ENCODE data around the gene MAGI2.

MAGI2 gene

DNA sequence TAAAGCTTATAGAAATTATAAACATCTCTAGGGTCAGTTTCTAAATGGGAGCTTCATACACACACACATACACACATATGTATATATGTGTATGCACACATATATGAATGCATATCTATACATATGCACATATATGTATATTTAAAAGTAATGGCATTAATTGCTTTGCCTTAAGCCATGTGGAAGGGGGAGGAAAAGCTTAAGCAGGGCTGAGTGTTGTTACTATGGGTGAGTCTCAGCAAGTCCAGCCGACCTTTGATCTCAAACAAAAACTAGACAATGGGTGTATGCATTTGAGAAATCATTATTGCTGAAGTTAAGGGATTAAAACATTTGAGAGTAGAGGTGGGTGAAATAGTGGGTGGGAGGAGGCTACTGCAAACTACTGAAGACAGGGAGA, 546.7 kb downstream of the MAGI2 start:
- no peaks in the 10 kb centered on the region for H3K36me3 ChIP-seq (replicated peaks in 1 of 2; ENCODE audit: control insufficient read depth in 2 of 2, insufficient read depth in 2 of 2, low read length in 2 of 2)
- no peak for DNase-seq (ENCODE audit: low spot score)
- H3K4me1 ChIP-seq (ENCODE audit: control insufficient read depth in 2 of 2, insufficient read depth in 1 of 2, low read depth in 1 of 2, low read length in 2 of 2) = peaks cover 0 to 2% of the 10 kb centered on the region in 2 donors
- H3K18ac ChIP-seq (ENCODE audit: low read length) = no peak overlapping the region
- H2AK5ac ChIP-seq (ENCODE audit: low read depth, low read length) = no peak overlapping the region
- no peak overlapping the region for H2BK15ac ChIP-seq (ENCODE audit: low read length)
- H3K9me3 ChIP-seq (replicated peaks in 1 of 2; ENCODE audit: control insufficient read depth in 2 of 2, insufficient read depth in 1 of 2, low read depth in 1 of 2, low read length in 2 of 2) = no peaks in the 10 kb centered on the region
- no peak overlapping the region for H2BK5ac ChIP-seq (ENCODE audit: low read length)
- no peak overlapping the region for H2BK12ac ChIP-seq (ENCODE audit: low read length)
- H3K27me3 ChIP-seq (ENCODE audit: control insufficient read depth in 3 of 3, insufficient read depth in 3 of 3, low read depth in 1 of 3, low read length in 3 of 3) = no peaks in the 10 kb centered on the region
- no peak overlapping the region for H3K4ac ChIP-seq (ENCODE audit: low read length)
- H3K14ac ChIP-seq (ENCODE audit: low read length) = no peak overlapping the region
- no peak overlapping the region for H4K8ac ChIP-seq (ENCODE audit: low read depth, low read length)
- no CpG with 5 or more reads among the region's 1 CpG for whole genome bisulfite sequencing, 2 donors (ENCODE audit: extremely low coverage in 2 of 2, insufficient read length in 2 of 2, insufficient replicate concordance in 1 of 2)
- H3K27ac ChIP-seq (replicated peaks; ENCODE audit: low read length) = no peak overlapping the region
- no peak overlapping the region for H4K91ac ChIP-seq (ENCODE audit: low read depth, low read length, poor library complexity)
- no peaks in the 10 kb centered on the region for H3K79me1 ChIP-seq (ENCODE audit: low read depth, low read length)
- no peak overlapping the region for H3K23ac ChIP-seq (ENCODE audit: low read depth, low read length, poor library complexity)
- H3K9ac ChIP-seq (ENCODE audit: low read depth, low read length, poor library complexity) = no peak overlapping the region
- H3K4me3 ChIP-seq (ENCODE audit: low read length in 2 of 2) = no peak overlapping the region
- no peak overlapping the region for H3K4me2 ChIP-seq (ENCODE audit: insufficient read depth, low read length, poor library complexity, severe bottlenecking)
- H2BK120ac ChIP-seq (ENCODE audit: low read depth, low read length) = no peak overlapping the region
- H2AFZ ChIP-seq (ENCODE audit: low read length) = no peak overlapping the region

- Histone ChIP-seq H3K4me2 (ENCODE audit: insufficient read depth, low read length, poor library complexity, severe bottlenecking) (no peak overlapping the region), H2BK12ac (ENCODE audit: low read length) (no peak overlapping the region), H3K79me1 (ENCODE audit: low read depth, low read length) (no peaks in the 10 kb centered on the region), H2BK5ac (ENCODE audit: low read length) (no peak overlapping the region), H3K4me3 (ENCODE audit: low read length in 2 of 2) (no peak overlapping the region), H4K8ac (ENCODE audit: low read depth, low read length) (no peak overlapping the region), H2AFZ (ENCODE audit: low read length) (no peak overlapping the region), H2AK5ac (ENCODE audit: low read depth, low read length) (no peak overlapping the region), H3K36me3 (replicated peaks in 1 of 2; ENCODE audit: control insufficient read depth in 2 of 2, insufficient read depth in 2 of 2, low read length in 2 of 2) (no peaks in the 10 kb centered on the region), H3K9me3 (replicated peaks in 1 of 2; ENCODE audit: control insufficient read depth in 2 of 2, insufficient read depth in 1 of 2, low read depth in 1 of 2, low read length in 2 of 2) (no peaks in the 10 kb centered on the region), H2BK120ac (ENCODE audit: low read depth, low read length) (no peak overlapping the region), H3K27ac (replicated peaks; ENCODE audit: low read length) (no peak overlapping the region), H3K9ac (ENCODE audit: low read depth, low read length, poor library complexity) (no peak overlapping the region), H3K4me1 (ENCODE audit: control insufficient read depth in 2 of 2, insufficient read depth in 1 of 2, low read depth in 1 of 2, low read length in 2 of 2) (peaks cover 0 to 2% of the 10 kb centered on the region in 2 donors), H2BK15ac (ENCODE audit: low read length) (no peak overlapping the region), H3K23ac (ENCODE audit: low read depth, low read length, poor library complexity) (no peak overlapping the region), H3K14ac (ENCODE audit: low read length) (no peak overlapping the region), H3K18ac (ENCODE audit: low read length) (no peak overlapping the region), H3K27me3 (ENCODE audit: control insufficient read depth in 3 of 3, insufficient read depth in 3 of 3, low read depth in 1 of 3, low read length in 3 of 3) (no peaks in the 10 kb centered on the region), H3K4ac (ENCODE audit: low read length) (no peak overlapping the region), H4K91ac (ENCODE audit: low read depth, low read length, poor library complexity) (no peak overlapping the region)
- no peak for DNase-seq (ENCODE audit: low spot score)
Observed at GRCh38 chr7:78905436-78905835, 548.0 kb downstream of the MAGI2 start.

GRCh38 chr7:78904983-78905382, 548.5 kb downstream of the MAGI2 start:
- Histone ChIP-seq H3K14ac (ENCODE audit: low read length) (no peak overlapping the region), H2BK12ac (ENCODE audit: low read length) (no peak overlapping the region), H4K91ac (ENCODE audit: low read depth, low read length, poor library complexity) (no peak overlapping the region)

GRCh38 chr7:78901566-78901965, 551.9 kb downstream of the MAGI2 start:
- Histone ChIP-seq H2BK120ac (ENCODE audit: low read depth, low read length) (no peak overlapping the region), H3K4me2 (ENCODE audit: insufficient read depth, low read length, poor library complexity, severe bottlenecking) (no peak overlapping the region), H3K79me1 (ENCODE audit: low read depth, low read length) (no peaks in the 10 kb centered on the region), H3K4me3 (ENCODE audit: low read length in 2 of 2) (no peak overlapping the region), H4K91ac (ENCODE audit: low read depth, low read length, poor library complexity) (no peak overlapping the region), H3K18ac (ENCODE audit: low read length) (no peak overlapping the region), H4K8ac (ENCODE audit: low read depth, low read length) (no peak overlapping the region), H3K36me3 (replicated peaks in 1 of 2; ENCODE audit: control insufficient read depth in 2 of 2, insufficient read depth in 2 of 2, low read length in 2 of 2) (no peaks in the 10 kb centered on the region), H3K4me1 (ENCODE audit: control insufficient read depth in 2 of 2, insufficient read depth in 1 of 2, low read depth in 1 of 2, low read length in 2 of 2) (no peaks in the 10 kb centered on the region), H3K23ac (ENCODE audit: low read depth, low read length, poor library complexity) (no peak overlapping the region), H2AK5ac (ENCODE audit: low read depth, low read length) (no peak overlapping the region), H3K4ac (ENCODE audit: low read length) (no peak overlapping the region), H2BK12ac (ENCODE audit: low read length) (no peak overlapping the region), H3K27me3 (ENCODE audit: control insufficient read depth in 3 of 3, insufficient read depth in 3 of 3, low read depth in 1 of 3, low read length in 3 of 3) (no peaks in the 10 kb centered on the region), H2BK15ac (ENCODE audit: low read length) (no peak overlapping the region), H2AFZ (ENCODE audit: low read length) (no peak overlapping the region), H3K9ac (ENCODE audit: low read depth, low read length, poor library complexity) (no peak overlapping the region), H3K9me3 (replicated peaks in 1 of 2; ENCODE audit: control insufficient read depth in 2 of 2, insufficient read depth in 1 of 2, low read depth in 1 of 2, low read length in 2 of 2) (no peaks in the 10 kb centered on the region), H3K14ac (ENCODE audit: low read length) (no peak overlapping the region), H3K27ac (replicated peaks; ENCODE audit: low read length) (no peak overlapping the region), H2BK5ac (ENCODE audit: low read length) (no peak overlapping the region)
- no peak for DNase-seq (ENCODE audit: low spot score)
- WGBS, 2 donors (ENCODE audit: extremely low coverage in 2 of 2, insufficient read length in 2 of 2, insufficient replicate concordance in 1 of 2) = no CpG with 5 or more reads among the region's 3 CpGs

More at GRCh38 chr7:78904983-78905382, 548.5 kb downstream of the MAGI2 start:
- peaks cover 0 to 2% of the 10 kb centered on the region in 2 donors for H3K4me1 ChIP-seq (ENCODE audit: control insufficient read depth in 2 of 2, insufficient read depth in 1 of 2, low read depth in 1 of 2, low read length in 2 of 2)
- no peak overlapping the region for H2AK5ac ChIP-seq (ENCODE audit: low read depth, low read length)
- H3K27me3 ChIP-seq (ENCODE audit: control insufficient read depth in 3 of 3, insufficient read depth in 3 of 3, low read depth in 1 of 3, low read length in 3 of 3) = no peaks in the 10 kb centered on the region
- no peak overlapping the region for H3K4ac ChIP-seq (ENCODE audit: low read length)
- H3K9me3 ChIP-seq (replicated peaks in 1 of 2; ENCODE audit: control insufficient read depth in 2 of 2, insufficient read depth in 1 of 2, low read depth in 1 of 2, low read length in 2 of 2) = no peaks in the 10 kb centered on the region
- H3K79me1 ChIP-seq (ENCODE audit: low read depth, low read length) = no peaks in the 10 kb centered on the region
- H2AFZ ChIP-seq (ENCODE audit: low read length) = no peak overlapping the region
- H3K23ac ChIP-seq (ENCODE audit: low read depth, low read length, poor library complexity) = no peak overlapping the region
- WGBS, 2 donors (ENCODE audit: extremely low coverage in 2 of 2, insufficient read length in 2 of 2, insufficient replicate concordance in 1 of 2) = no CpG with 5 or more reads among the region's 2 CpGs
- no peak overlapping the region for H3K4me2 ChIP-seq (ENCODE audit: insufficient read depth, low read length, poor library complexity, severe bottlenecking)
- H2BK15ac ChIP-seq (ENCODE audit: low read length) = no peak overlapping the region
- no peak overlapping the region for H3K9ac ChIP-seq (ENCODE audit: low read depth, low read length, poor library complexity)
- no peak overlapping the region for H2BK5ac ChIP-seq (ENCODE audit: low read length)
- H3K36me3 ChIP-seq (replicated peaks in 1 of 2; ENCODE audit: control insufficient read depth in 2 of 2, insufficient read depth in 2 of 2, low read length in 2 of 2) = no peaks in the 10 kb centered on the region
- H3K18ac ChIP-seq (ENCODE audit: low read length) = no peak overlapping the region
- H4K8ac ChIP-seq (ENCODE audit: low read depth, low read length) = no peak overlapping the region
- H2BK120ac ChIP-seq (ENCODE audit: low read depth, low read length) = no peak overlapping the region
- no peak overlapping the region for H3K4me3 ChIP-seq (ENCODE audit: low read length in 2 of 2)
- no peak overlapping the region for H3K27ac ChIP-seq (replicated peaks; ENCODE audit: low read length)
- DNase-seq (ENCODE audit: low spot score) = no peak

All from neuronal stem cell (in vitro differentiated cells).